WTC11 (cell line): ENCODE results near the gene IFNA6. TPM values are rescaled to one million over a fixed set of nuclear protein-coding genes. Genes with fewer than 3 reads are reported as not detected.

Experiments
- ATAC-seq: fragments of 200-7000 bp; cut with Tn5 transposase; 2 replicates; pipeline ENCODE4 v1.10.0; 2021; ENCODE audit warnings: mild to moderate bottlenecking, moderate library complexity
- CTCF ChIA-PET: fragments of 300-600 bp; sonication (Branson Sonifier 250); formaldehyde crosslinking; loops from one replicate; lab custom pipeline; 2021; ENCODE audit warnings: antibody characterized with exemption; lab: Charles Lee
- POLR2A ChIA-PET: fragments of 350-600 bp; sonication (Branson Sonifier 250); formaldehyde crosslinking; loops from one replicate; lab custom pipeline; 2021; ENCODE audit warnings: antibody characterized with exemption; lab: Charles Lee
- DNase-seq: peaks from one replicate; pipeline ENCODE4 v3.0.0; 2021; ENCODE audit warnings: low spot score
- H3K27ac Mint-ChIP-seq: 2 replicates; pipeline ENCODE4 v1.8.0; 2021; ENCODE audit warnings: mixed read lengths
- H3K27me3 Mint-ChIP-seq: 2 replicates; pipeline ENCODE4 v1.8.0; 2021; ENCODE audit warnings: low read depth, mild to moderate bottlenecking, moderate library complexity, mixed read lengths
- H3K36me3 Mint-ChIP-seq: 2 replicates; pipeline ENCODE4 v1.8.0; 2021; ENCODE audit warnings: mixed read lengths
- H3K4me1 Mint-ChIP-seq: 2 replicates; pipeline ENCODE4 v1.8.0; 2022; ENCODE audit warnings: mixed read lengths
- H3K4me3 Mint-ChIP-seq: 2 replicates; pipeline ENCODE4 v1.8.0; 2021; ENCODE audit warnings: mild to moderate bottlenecking, moderate library complexity, mixed read lengths
- H3K9me3 Mint-ChIP-seq: 2 replicates; pipeline ENCODE4 v1.8.0; 2021; ENCODE audit warnings: mixed read lengths
- E2F1 ChIP-seq: sonication (generic); formaldehyde crosslinking; IDR thresholded peaks from 2 replicates; pipeline ENCODE4 v1.8.0; 2022; ENCODE audit warnings: mild to moderate bottlenecking, missing genetic modification reagents
- ESRRA ChIP-seq: sonication (generic); formaldehyde crosslinking; IDR thresholded peaks from 2 replicates; pipeline ENCODE4 v1.8.1; 2022; ENCODE audit warnings: mild to moderate bottlenecking, missing genetic modification reagents, borderline replicate concordance
- FOXP1 ChIP-seq: sonication (generic); formaldehyde crosslinking; IDR thresholded peaks from 2 replicates; pipeline ENCODE4 v1.8.0; 2022; ENCODE audit warnings: missing genetic modification reagents, mild to moderate bottlenecking, moderate library complexity, borderline replicate concordance
- GABPB1 ChIP-seq: sonication (generic); formaldehyde crosslinking; IDR thresholded peaks from 2 replicates; pipeline ENCODE4 v1.8.1; 2023; ENCODE audit warnings: mild to moderate bottlenecking, missing genetic modification reagents
- GTF2I ChIP-seq: fragments of 250-450 bp; sonication (Bioruptor Pico); conservative IDR thresholded peaks from 2 replicates; pipeline ENCODE4 v1.4.0; 2021; ENCODE audit warnings: mild to moderate bottlenecking
- HMGA2 ChIP-seq: fragments of 250-450 bp; sonication (Bioruptor Pico); IDR thresholded peaks from 2 replicates; pipeline ENCODE4 v1.4.0; 2021; ENCODE audit warnings: mild to moderate bottlenecking, moderate library complexity
- IRF2 ChIP-seq: sonication (generic); formaldehyde crosslinking; IDR thresholded peaks from 2 replicates; pipeline ENCODE4 v1.8.0; 2022; ENCODE audit warnings: low read depth, missing genetic modification reagents, borderline replicate concordance
- NR2C2 ChIP-seq: sonication (generic); formaldehyde crosslinking; IDR thresholded peaks from 2 replicates; pipeline ENCODE4 v1.8.0; 2022; ENCODE audit warnings: mild to moderate bottlenecking, missing genetic modification reagents
- PRRX2 ChIP-seq: fragments of 250-450 bp; sonication (Bioruptor Pico); IDR thresholded peaks from 2 replicates; pipeline ENCODE4 v1.8.0; 2021; ENCODE audit warnings: mild to moderate bottlenecking
- SOX15 ChIP-seq: fragments of 250-450 bp; sonication (Bioruptor Pico); IDR thresholded peaks from 2 replicates; pipeline ENCODE4 v1.9.0; 2021; ENCODE audit warnings: mild to moderate bottlenecking
- TCF7 ChIP-seq: sonication (generic); formaldehyde crosslinking; IDR thresholded peaks from 2 replicates; pipeline ENCODE4 v1.8.0; 2022; ENCODE audit warnings: mild to moderate bottlenecking, low read depth, missing genetic modification reagents, moderate library complexity
- ZNF121 ChIP-seq: sonication (generic); formaldehyde crosslinking; IDR thresholded peaks from 2 replicates; pipeline ENCODE4 v1.8.0; 2023; ENCODE audit warnings: missing genetic modification reagents
- ZNF263 ChIP-seq: sonication (generic); formaldehyde crosslinking; IDR thresholded peaks from 2 replicates; pipeline ENCODE4 v1.8.1; 2022; ENCODE audit warnings: low read depth, mild to moderate bottlenecking, moderate library complexity, missing genetic modification reagents
- total RNA-seq: library from RNA; stranded (reverse); gene quantifications from 3 replicates; pipeline ENCODE4 v1.2.3, GENCODE V29; 2021
- TF ChIP-seq, protein P1 (sequence below): sonication (generic); formaldehyde crosslinking; IDR thresholded peaks from 2 replicates; pipeline ENCODE4 v1.8.1; 2022; ENCODE audit warnings: low read depth, missing genetic modification reagents, borderline replicate concordance
- TF ChIP-seq, protein P2 (sequence below): sonication (generic); formaldehyde crosslinking; IDR thresholded peaks from 2 replicates; pipeline ENCODE4 v1.8.0; 2022; ENCODE audit warnings: mild to moderate bottlenecking, missing genetic modification reagents
- TF ChIP-seq, protein P3 (sequence below): sonication (generic); formaldehyde crosslinking; IDR thresholded peaks from 2 replicates; pipeline ENCODE4 v1.8.1; 2023; ENCODE audit warnings: mild to moderate bottlenecking, missing genetic modification reagents

IFNA6 gene
- total RNA-seq, 1 experiment from 2014 or later, result not detected

DNA sequence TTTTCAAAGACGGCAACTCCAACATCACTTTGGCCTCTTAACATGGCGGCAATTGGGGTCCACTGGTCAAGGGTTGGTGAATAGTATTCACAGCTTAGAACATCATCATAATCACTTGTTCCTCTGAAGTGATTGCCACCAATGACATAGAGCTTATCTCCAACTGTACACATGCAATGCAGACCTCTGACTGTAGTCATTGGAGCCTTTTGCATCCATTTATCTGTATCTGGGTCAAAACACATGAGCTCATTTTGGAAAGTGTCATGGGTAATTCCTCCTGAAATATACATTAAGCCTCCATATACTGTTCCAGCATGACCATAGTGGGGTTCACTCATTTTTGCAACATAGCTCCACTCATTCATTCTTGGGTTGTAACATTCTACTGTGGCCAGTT lies 17.5 kb downstream of the IFNA6 start:
- peak overlapping the region; percentile 93 for H3K4me3 Mint-ChIP-seq
- H3K36me3 Mint-ChIP-seq, result peaks cover 16% of the 10 kb centered on the region
- no peaks in the 10 kb centered on the region for H3K9me3 Mint-ChIP-seq
- no peak for DNase-seq
- peaks cover 37% of the 10 kb centered on the region for H3K4me1 Mint-ChIP-seq
- H3K27me3 Mint-ChIP-seq, result peaks cover 4% of the 10 kb centered on the region; the same call in 1 of the 2 replicates
- no peak for ATAC-seq
- TF ChIP-seq NR2C2 (CRISPR knock-in tag) (no peak), E2F1 (CRISPR knock-in tag) (no peak), FOXP1 (CRISPR knock-in tag) (no peak), GABPB1 (no peak)
- TF ChIP-seq, protein P1, sequence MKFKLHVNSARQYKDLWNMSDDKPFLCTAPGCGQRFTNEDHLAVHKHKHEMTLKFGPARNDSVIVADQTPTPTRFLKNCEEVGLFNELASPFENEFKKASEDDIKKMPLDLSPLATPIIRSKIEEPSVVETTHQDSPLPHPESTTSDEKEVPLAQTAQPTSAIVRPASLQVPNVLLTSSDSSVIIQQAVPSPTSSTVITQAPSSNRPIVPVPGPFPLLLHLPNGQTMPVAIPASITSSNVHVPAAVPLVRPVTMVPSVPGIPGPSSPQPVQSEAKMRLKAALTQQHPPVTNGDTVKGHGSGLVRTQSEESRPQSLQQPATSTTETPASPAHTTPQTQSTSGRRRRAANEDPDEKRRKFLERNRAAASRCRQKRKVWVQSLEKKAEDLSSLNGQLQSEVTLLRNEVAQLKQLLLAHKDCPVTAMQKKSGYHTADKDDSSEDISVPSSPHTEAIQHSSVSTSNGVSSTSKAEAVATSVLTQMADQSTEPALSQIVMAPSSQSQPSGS (CRISPR knock-in tag), result no peak
- no peak overlapping the region for H3K27ac Mint-ChIP-seq
- ChIA-PET POLR2A (no interaction called here), CTCF (interaction anchor here (0.7 to 1.1 kb wide), 2 partner anchors 63 to 80 kb away, joined by 3 read pairs; no protein-coding TSS in a partner anchor)

GRCh38 chr9:21331676-21332402 lies 18.8 kb downstream of the IFNA6 start:
- ChIA-PET CTCF (no interaction called here), POLR2A (no interaction called here)
- H3K27me3 Mint-ChIP-seq, result no peaks in the 10 kb centered on the region
- H3K36me3 Mint-ChIP-seq, result peaks cover 16% of the 10 kb centered on the region
- H3K27ac Mint-ChIP-seq, result no peak overlapping the region
- DNase-seq, result no peak
- TF ChIP-seq IRF2 (CRISPR knock-in tag) (no peak), ESRRA (CRISPR knock-in tag) (no peak), ZNF263 (no peak), ZNF121 (CRISPR knock-in tag) (no peak), TCF7 (CRISPR knock-in tag) (no peak), PRRX2 (CRISPR knock-in tag) (no peak), HMGA2 (CRISPR knock-in tag) (no peak), SOX15 (CRISPR knock-in tag) (no peak), GTF2I (CRISPR knock-in tag) (no peak)
- TF ChIP-seq, protein P2, sequence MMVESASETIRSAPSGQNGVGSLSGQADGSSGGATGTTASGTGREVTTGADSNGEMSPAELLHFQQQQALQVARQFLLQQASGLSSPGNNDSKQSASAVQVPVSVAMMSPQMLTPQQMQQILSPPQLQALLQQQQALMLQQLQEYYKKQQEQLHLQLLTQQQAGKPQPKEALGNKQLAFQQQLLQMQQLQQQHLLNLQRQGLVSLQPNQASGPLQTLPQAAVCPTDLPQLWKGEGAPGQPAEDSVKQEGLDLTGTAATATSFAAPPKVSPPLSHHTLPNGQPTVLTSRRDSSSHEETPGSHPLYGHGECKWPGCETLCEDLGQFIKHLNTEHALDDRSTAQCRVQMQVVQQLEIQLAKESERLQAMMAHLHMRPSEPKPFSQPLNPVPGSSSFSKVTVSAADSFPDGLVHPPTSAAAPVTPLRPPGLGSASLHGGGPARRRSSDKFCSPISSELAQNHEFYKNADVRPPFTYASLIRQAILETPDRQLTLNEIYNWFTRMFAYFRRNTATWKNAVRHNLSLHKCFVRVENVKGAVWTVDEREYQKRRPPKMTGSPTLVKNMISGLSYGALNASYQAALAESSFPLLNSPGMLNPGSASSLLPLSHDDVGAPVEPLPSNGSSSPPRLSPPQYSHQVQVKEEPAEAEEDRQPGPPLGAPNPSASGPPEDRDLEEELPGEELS (CRISPR knock-in tag), result no peak
- TF ChIP-seq, protein P3, sequence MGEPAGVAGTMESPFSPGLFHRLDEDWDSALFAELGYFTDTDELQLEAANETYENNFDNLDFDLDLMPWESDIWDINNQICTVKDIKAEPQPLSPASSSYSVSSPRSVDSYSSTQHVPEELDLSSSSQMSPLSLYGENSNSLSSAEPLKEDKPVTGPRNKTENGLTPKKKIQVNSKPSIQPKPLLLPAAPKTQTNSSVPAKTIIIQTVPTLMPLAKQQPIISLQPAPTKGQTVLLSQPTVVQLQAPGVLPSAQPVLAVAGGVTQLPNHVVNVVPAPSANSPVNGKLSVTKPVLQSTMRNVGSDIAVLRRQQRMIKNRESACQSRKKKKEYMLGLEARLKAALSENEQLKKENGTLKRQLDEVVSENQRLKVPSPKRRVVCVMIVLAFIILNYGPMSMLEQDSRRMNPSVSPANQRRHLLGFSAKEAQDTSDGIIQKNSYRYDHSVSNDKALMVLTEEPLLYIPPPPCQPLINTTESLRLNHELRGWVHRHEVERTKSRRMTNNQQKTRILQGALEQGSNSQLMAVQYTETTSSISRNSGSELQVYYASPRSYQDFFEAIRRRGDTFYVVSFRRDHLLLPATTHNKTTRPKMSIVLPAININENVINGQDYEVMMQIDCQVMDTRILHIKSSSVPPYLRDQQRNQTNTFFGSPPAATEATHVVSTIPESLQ (CRISPR knock-in tag), result no peak
- no peak overlapping the region; the same call in 1 of the 2 replicates for H3K4me3 Mint-ChIP-seq
- H3K4me1 Mint-ChIP-seq, result peaks cover 37% of the 10 kb centered on the region
- H3K9me3 Mint-ChIP-seq, result no peaks in the 10 kb centered on the region
- ATAC-seq, result no peak
